HEK293 (cell line): Measurements from ENCODE around the gene ZHX3.

ENCODE experiments used
- ZNF585B ChIP-seq: fragments of 450-650 bp; formaldehyde crosslinking; IDR thresholded peaks from 2 replicates; pipeline ENCODE4 v1.5.1; 2016; ENCODE audit warnings: missing biosample characterization, missing genetic modification characterization
- TF ChIP-seq, protein P1 (sequence below): fragments of 450-650 bp; formaldehyde crosslinking; IDR thresholded peaks from 2 replicates; pipeline ENCODE4 v1.5.1; 2016; ENCODE audit warnings: missing biosample characterization, missing genetic modification characterization

- TF ChIP-seq, protein P1, sequence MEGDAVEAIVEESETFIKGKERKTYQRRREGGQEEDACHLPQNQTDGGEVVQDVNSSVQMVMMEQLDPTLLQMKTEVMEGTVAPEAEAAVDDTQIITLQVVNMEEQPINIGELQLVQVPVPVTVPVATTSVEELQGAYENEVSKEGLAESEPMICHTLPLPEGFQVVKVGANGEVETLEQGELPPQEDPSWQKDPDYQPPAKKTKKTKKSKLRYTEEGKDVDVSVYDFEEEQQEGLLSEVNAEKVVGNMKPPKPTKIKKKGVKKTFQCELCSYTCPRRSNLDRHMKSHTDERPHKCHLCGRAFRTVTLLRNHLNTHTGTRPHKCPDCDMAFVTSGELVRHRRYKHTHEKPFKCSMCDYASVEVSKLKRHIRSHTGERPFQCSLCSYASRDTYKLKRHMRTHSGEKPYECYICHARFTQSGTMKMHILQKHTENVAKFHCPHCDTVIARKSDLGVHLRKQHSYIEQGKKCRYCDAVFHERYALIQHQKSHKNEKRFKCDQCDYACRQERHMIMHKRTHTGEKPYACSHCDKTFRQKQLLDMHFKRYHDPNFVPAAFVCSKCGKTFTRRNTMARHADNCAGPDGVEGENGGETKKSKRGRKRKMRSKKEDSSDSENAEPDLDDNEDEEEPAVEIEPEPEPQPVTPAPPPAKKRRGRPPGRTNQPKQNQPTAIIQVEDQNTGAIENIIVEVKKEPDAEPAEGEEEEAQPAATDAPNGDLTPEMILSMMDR: no peak
- no peak for TF ChIP-seq ZNF585B (tag by site-specific recombination)
Observed at GRCh38 chr20:41261260-41261659, 56.3 kb downstream of the ZHX3 start.
